GM12878 (cell line): Measurements from ENCODE around the gene DNAJB11. TPM values are rescaled to one million over a fixed set of nuclear protein-coding genes. Genes with fewer than 3 reads are reported as not detected.

ENCODE experiments used
- ATAC-seq: fragments of 200-7000 bp; cut with Tn5 transposase; 3 replicates; pipeline ENCODE4 v1.9.1; 2020; ENCODE audit warnings: mild to moderate bottlenecking, moderate library complexity
- BruUV-seq: library from RNA; stranded (reverse); fragments of 400-500 nt; replicated peaks from 2 replicates; lab custom pipeline; 2021; lab: Mats Ljungman, UMichigan
- CTCF ChIA-PET: fragments of 300-600 bp; sonication (Branson Sonifier 250); formaldehyde crosslinking; extraction: SDS; loops from one replicate; lab custom pipeline; 2021; ENCODE audit warnings: inconsistent platforms; lab: Yijun Ruan, JAX
- POLR2A ChIA-PET: fragments of 350-600 bp; formaldehyde crosslinking; extraction: SDS; loops from one replicate; lab custom pipeline; 2021; ENCODE audit warnings: inconsistent platforms; lab: Charles Lee
- RAD21 ChIA-PET: fragments of 300-600 bp; sonication (Branson Sonifier 250); formaldehyde crosslinking; loops from one replicate; lab custom pipeline; 2023; ENCODE audit warnings: antibody characterized with exemption; ENCODE audit not compliant: unreplicated experiment; lab: Charles Lee
- SMC1A ChIA-PET: fragments of 300-600 bp; sonication (Branson Sonifier 250); formaldehyde crosslinking; loops from one replicate; lab custom pipeline; 2023; ENCODE audit not compliant: unreplicated experiment, uncharacterized antibody; lab: Charles Lee
- DNase-seq: peaks from one replicate; pipeline ENCODE4 v3.0.0-alpha.2; 2011; ENCODE audit warnings: low read depth, low spot score
- FAIRE-seq: peaks from 3 replicates; lab custom pipeline; 2011; peaks lifted over from hg19 to GRCh38; lab: Jason Lieb, UNC
- H2AFZ ChIP-seq: 2 replicates; pipeline ENCODE4 v1.6.0; 2011; ENCODE audit warnings: low read depth, low read length, control low read depth; ENCODE audit not compliant: control insufficient read depth
- H3K27ac ChIP-seq: 2 replicates; pipeline ENCODE4 v1.5.1; 2011; ENCODE audit warnings: control low read depth; ENCODE audit not compliant: control insufficient read depth, insufficient read depth
- H3K27me3 ChIP-seq, 2 experiments: replicated peaks in 1 of 2; 2 replicates each; pipeline versions ENCODE4 v1.6.0 to v1.6.1; 2011; ENCODE audit warnings: low read length in 1 of 2; ENCODE audit not compliant: control insufficient read depth in 2 of 2, insufficient read depth in 2 of 2
- H3K36me3 ChIP-seq, 2 experiments: 2 replicates each; pipeline ENCODE4 v1.5.1; 2011; ENCODE audit warnings: low read length in 1 of 2; ENCODE audit not compliant: control insufficient read depth in 2 of 2, insufficient read depth in 2 of 2
- H3K4me1 ChIP-seq: 2 replicates; pipeline ENCODE4 v1.6.1; 2011; ENCODE audit warnings: mild to moderate bottlenecking, low read length, moderate library complexity, mixed read lengths; ENCODE audit not compliant: control insufficient read depth, insufficient read depth
- H3K4me2 ChIP-seq: 2 replicates; pipeline ENCODE4 v1.6.0; 2011; ENCODE audit warnings: control low read depth; ENCODE audit not compliant: control insufficient read depth, insufficient read depth
- H3K4me3 ChIP-seq: fragments of 200-600 bp; sonication (generic); 2 replicates; pipeline ENCODE4 v1.5.1; 2016
- H3K79me2 ChIP-seq: 2 replicates; pipeline ENCODE4 v1.6.0; 2011; ENCODE audit warnings: low read length; ENCODE audit not compliant: control insufficient read depth, insufficient read depth
- H3K9ac ChIP-seq: 2 replicates; pipeline ENCODE4 v1.8.0; 2011; ENCODE audit warnings: low read length, control low read depth, mixed read lengths; ENCODE audit not compliant: control insufficient read depth, insufficient read depth
- H3K9me3 ChIP-seq: replicated peaks from 3 replicates; pipeline ENCODE4 v1.5.1; 2011; ENCODE audit warnings: mild to moderate bottlenecking, low read length; ENCODE audit not compliant: control insufficient read depth, insufficient read depth
- H4K20me1 ChIP-seq: 2 replicates; pipeline ENCODE4 v1.6.0; 2011; ENCODE audit not compliant: control insufficient read depth, insufficient read depth
- E2F8 ChIP-seq: fragments of 450-650 bp; IDR thresholded peaks from 2 replicates; pipeline ENCODE4 v1.6.1; 2018; ENCODE audit warnings: mild to moderate bottlenecking, low read depth, moderate library complexity; ENCODE audit not compliant: partially characterized antibody
- ESRRA ChIP-seq: IDR thresholded peaks from 2 replicates; pipeline ENCODE4 v1.6.1; 2012; ENCODE audit warnings: mild to moderate bottlenecking, low read length, improper control_type of control experiment
- HCFC1 ChIP-seq: fragments of 150-350 bp; IDR thresholded peaks from 2 replicates; pipeline ENCODE4 v1.6.1; 2014; ENCODE audit warnings: low read length
- IKZF2 ChIP-seq, 2 experiments: fragments of 450-650 bp; IDR thresholded peaks; 2 replicates each; pipeline ENCODE4 v1.6.1; 2017; ENCODE audit warnings: mild to moderate bottlenecking in 2 of 2, moderate library complexity in 2 of 2
- IRF5 ChIP-seq: fragments of 450-650 bp; IDR thresholded peaks from 2 replicates; pipeline ENCODE4 v1.6.1; 2017; ENCODE audit warnings: borderline replicate concordance
- JUND ChIP-seq: IDR thresholded peaks from 2 replicates; pipeline ENCODE4 v1.6.1; 2012; ENCODE audit warnings: low read depth, mild to moderate bottlenecking, low read length, improper control_type of control experiment, moderate library complexity
- NBN ChIP-seq: fragments of 450-650 bp; IDR thresholded peaks from 2 replicates; pipeline ENCODE4 v1.6.1; 2016
- PKNOX1 ChIP-seq: fragments of 450-650 bp; IDR thresholded peaks from 2 replicates; pipeline ENCODE4 v1.6.1; 2016; ENCODE audit warnings: mild to moderate bottlenecking
- SMAD5 ChIP-seq: IDR thresholded peaks from 2 replicates; pipeline ENCODE4 v1.6.1; 2016; ENCODE audit warnings: antibody characterized with exemption, low read depth
- SMC3 ChIP-seq: IDR thresholded peaks from 2 replicates; pipeline ENCODE4 v1.6.1; 2011; ENCODE audit warnings: low read length, improper control_type of control experiment, borderline replicate concordance
- ZNF687 ChIP-seq: fragments of 450-650 bp; IDR thresholded peaks from 2 replicates; pipeline ENCODE4 v1.6.1; 2017; ENCODE audit warnings: mild to moderate bottlenecking, moderate library complexity
- WGBS: methylation state at CpG from one replicate; pipeline ENCODE4 v1.1.6; 2016; ENCODE audit warnings: low lambda C conversion rate; ENCODE audit not compliant: insufficient replicate concordance, insufficient coverage; ENCODE audit errors: missing lambda C conversion rate; 5-methylcytosine and 5-hydroxymethylcytosine counted together
- in situ Hi-C: fragments of 300-500 bp; cut with MboI; formaldehyde crosslinking; loops from 9 replicates; pipeline ENCODE4 v1.14.3; 2018; ENCODE audit warnings: mixed read lengths
- intact Hi-C: fragments of 100-400 bp; cut with micrococcal nuclease; formaldehyde crosslinking; loops from one replicate; pipeline ENCODE4 v1.14.2; 2022; ENCODE audit not compliant: unreplicated experiment
- polyA plus RNA-seq, 11 experiments: library from polyadenylated mRNA; depleted of rRNA in 4 of 11; unstranded in 6 of 11; stranded (reverse) in 5 of 11; fragments of >200 nt; fragmentation: Nextera tagmentation in 4 of 11; fragmentation: Illumina TruSeq in 1 of 11; extraction: Ambion mirVana in 4 of 11; extraction: Trizol in 1 of 11; gene quantifications; 1 replicate in 1 of 11; 2 replicates in 10 of 11; pipeline versions ENCODE4 v1.2.1 to v1.2.3, GENCODE V29; 2011 to 2016; ENCODE audit warnings: inconsistent platforms in 2 of 11, missing spikeins in 2 of 11, low read depth in 1 of 11
- total RNA-seq, 4 experiments: library from RNA; depleted of rRNA in 3 of 4; stranded (reverse); fragments of >200 nt in 3 of 4; fragmentation: Illumina TruSeq in 1 of 4; extraction: Trizol in 1 of 4; gene quantifications; 2 replicates each; pipeline versions ENCODE4 v1.2.1 to v1.2.3, GENCODE V29; 2013 to 2021

The DNAJB11 gene
- total and polyA plus RNA-seq, 10 of the 15 experiments (the other 5 are each of a cell fraction or from before 2014, with no cell fraction given): 16.2 to 135 (median 57.8) TPM

- no peak for TF ChIP-seq ZNF687
Measured at GRCh38 chr3:186525369-186526255, 44.9 kb upstream of the DNAJB11 start (continued).

GRCh38 chr3:186526256-186526606 lies 44.3 kb upstream of the DNAJB11 start:
- BruUV-seq: no TSS peak
- WGBS: 1% methylated on average over 6 of the region's 6 CpGs
- Histone ChIP-seq H2AFZ (no peak overlapping the region; the same call in 1 of the 2 replicates), H3K9ac (peak overlapping the region; percentile 45), H4K20me1 (no peaks in the 10 kb centered on the region), H3K27ac (peak overlapping the region; percentile 66), H3K36me3 (no peaks in the 10 kb centered on the region; a peak in 1 of 4 replicates), H3K9me3 (no peaks in the 10 kb centered on the region; the same call in 2 of the 3 replicates), H3K27me3 (no peaks in the 10 kb centered on the region), H3K4me2 (peak overlapping the region; percentile 92), H3K4me3 (no peak overlapping the region; the same call in 1 of the 2 replicates), H3K4me1 (peaks cover 43% of the 10 kb centered on the region), H3K79me2 (no peaks in the 10 kb centered on the region)
- no peak for DNase-seq
- POLR2A ChIA-PET: interaction anchor here (1.1 to 2.1 kb wide), 5 partner anchors 9 to 15 kb away, joined by 4 to 14 read pairs (median 9); no protein-coding TSS in a partner anchor
- in situ Hi-C loops: no loop called here
- intact Hi-C loops: loop anchor here (10.0 kb wide), 1 partner anchor 499 kb away; no protein-coding TSS in a partner anchor
- ATAC-seq: peak; percentile 77
- CTCF ChIA-PET: interaction anchor here (1.0 to 14.1 kb wide), 6 partner anchors 12 to 543 kb away, joined by 3 to 282 read pairs (median 5); no protein-coding TSS in a partner anchor
- RAD21 ChIA-PET: interaction anchor here (0.6 to 6.5 kb wide), 10 partner anchors 9 to 272 kb away, joined by 3 to 80 read pairs (median 4); no protein-coding TSS in a partner anchor
- no peak for FAIRE-seq
- SMC1A ChIA-PET: interaction anchor here (0.8 to 15.9 kb wide), 9 partner anchors 9 to 272 kb away, joined by 3 to 429 read pairs (median 6); no protein-coding TSS in a partner anchor
- TF ChIP-seq E2F8 (no peak), IRF5 (no peak), ESRRA (no peak), PKNOX1 (no peak), SMAD5 (no peak), HCFC1 (no peak), SMC3 (no peak), NBN (0 out of 2 replicates have a peak, but pooled peaks have one; percentile 6), IKZF2 (IDR thresholded peaks at IDR 0.05) (0 out of 4 replicates have a peak, but pooled peaks of 1 of the 2 experiments have one; percentile 27), JUND (no peak)
